DMS153 treated with DMSO at 0.1 percent for 48 hours (cell line): ENCODE results near the gene THAP8.

ENCODE experiments used
- DNase-seq: peaks from one replicate; lab custom pipeline; 2025; ENCODE audit not compliant: unreplicated experiment; lab: John Stamatoyannopoulos, UW

Gene THAP8

GRCh38 chr19:35995048-35995993, 58.8 kb downstream of the THAP8 start, which contains the start of gene SDHAF1:
Gene SDHAF1 (plus strand): TSS chr19:35995188. CDS start chr19:35995275, 87 bp downstream.
- peak; percentile 90 for DNase-seq

GRCh38 chr19:35993923-35994598, 60.0 kb downstream of the THAP8 start:
- DNase-seq, result no peak

GRCh38 chr19:35992907-35993765, 60.9 kb downstream of the THAP8 start:
- no peak for DNase-seq

GRCh38 chr19:35991731-35992450, 62.2 kb downstream of the THAP8 start:
- DNase-seq, result no peak

GRCh38 chr19:35990771-35991730, 63.0 kb downstream of the THAP8 start:
- DNase-seq, result no peak

GRCh38 chr19:35990156-35990555, 63.9 kb downstream of the THAP8 start:
- DNase-seq, result no peak

GRCh38 chr19:35988824-35989223, 65.3 kb downstream of the THAP8 start:
- no peak for DNase-seq

- no peak for DNase-seq
These were observed 66.6 kb downstream of the THAP8 start for GRCh38 chr19:35987571-35987896.

- peak; percentile 39 for DNase-seq
These were observed 67.2 kb downstream of the THAP8 start for GRCh38 chr19:35986664-35987570.

GRCh38 chr19:35986111-35986510, 68.0 kb downstream of the THAP8 start:
- no peak for DNase-seq
